HepG2 (cell line): ENCODE results near the gene CLDND2. TPM values are rescaled to one million over a fixed set of nuclear protein-coding genes. Genes with fewer than 3 reads are reported as not detected.

Source experiments
- ASH2L ChIP-seq: fragments of 300-600, 200-600 bp; sonication (generic); IDR thresholded peaks from 2 replicates; pipeline ENCODE4 v1.7.0; 2017; ENCODE audit warnings: low read depth, mild to moderate bottlenecking, moderate library complexity, mixed read lengths, low read length; ENCODE audit not compliant: insufficient read length
- HES4 ChIP-seq: sonication (generic); formaldehyde crosslinking; IDR thresholded peaks from 2 replicates; pipeline ENCODE4 v1.9.0; 2021; ENCODE audit warnings: mild to moderate bottlenecking, missing genetic modification reagents, borderline replicate concordance
- MTA3 ChIP-seq: sonication (generic); formaldehyde crosslinking; IDR thresholded peaks from 2 replicates; pipeline ENCODE4 v1.4.0; 2020; ENCODE audit warnings: missing genetic modification reagents
- NRL ChIP-seq: sonication (generic); formaldehyde crosslinking; IDR thresholded peaks from 2 replicates; pipeline ENCODE4 v1.5.0; 2020; ENCODE audit warnings: missing genetic modification reagents, mild to moderate bottlenecking, moderate library complexity, borderline replicate concordance
- PHB2 ChIP-seq: fragments of 450-650 bp; IDR thresholded peaks from 2 replicates; pipeline ENCODE4 v1.6.1; 2018; ENCODE audit not compliant: partially characterized antibody
- PHF8 ChIP-seq: sonication (generic); formaldehyde crosslinking; IDR thresholded peaks from 2 replicates; pipeline ENCODE4 v1.5.0; 2020; ENCODE audit warnings: missing genetic modification reagents
- SP5 ChIP-seq: IDR thresholded peaks from 2 replicates; pipeline ENCODE4 v1.6.1; 2016; ENCODE audit warnings: low read depth, borderline replicate concordance
- ZBTB7B ChIP-seq: sonication (generic); formaldehyde crosslinking; IDR thresholded peaks from 2 replicates; pipeline ENCODE4 v1.4.0; 2020; ENCODE audit warnings: missing genetic modification reagents
- ZFX ChIP-seq: sonication (generic); formaldehyde crosslinking; IDR thresholded peaks from 2 replicates; pipeline ENCODE4 v1.4.0; 2020; ENCODE audit warnings: mild to moderate bottlenecking, low read depth, missing genetic modification reagents, moderate library complexity
- ZNF205 ChIP-seq: IDR thresholded peaks from 2 replicates; pipeline ENCODE4 v1.6.1; 2018; ENCODE audit warnings: missing biosample characterization, missing genetic modification reagents
- ZNF788 ChIP-seq: sonication (generic); formaldehyde crosslinking; IDR thresholded peaks from 2 replicates; pipeline ENCODE4 v1.5.0; 2020; ENCODE audit warnings: mild to moderate bottlenecking, missing genetic modification reagents, borderline replicate concordance
- ZSCAN20 ChIP-seq: sonication (generic); formaldehyde crosslinking; IDR thresholded peaks from 2 replicates; pipeline ENCODE4 v1.4.0; 2020; ENCODE audit warnings: missing genetic modification reagents, mild to moderate bottlenecking, borderline replicate concordance
- polyA plus RNA-seq, 8 experiments: library from polyadenylated mRNA; depleted of rRNA in 3 of 8; stranded (reverse) in 7 of 8; unstranded in 1 of 8; fragments of >200 nt; fragmentation: Illumina TruSeq in 4 of 8; extraction: Trizol in 4 of 8; gene quantifications; 2 replicates each; pipeline versions ENCODE4 v1.2.1 to v1.2.3, GENCODE V29; 2011 to 2016; ENCODE audit warnings: low read depth in 4 of 8, missing spikeins in 1 of 8, mixed read lengths in 1 of 8; ENCODE audit not compliant: insufficient read depth in 1 of 8
- total RNA-seq, 5 experiments: library from RNA; depleted of rRNA; stranded (reverse); fragments of >200 nt; fragmentation: Illumina TruSeq; extraction: Trizol; gene quantifications; 2 replicates each; pipeline ENCODE4 v1.2.3, GENCODE V29; 2016; ENCODE audit warnings: low read depth in 1 of 5
- TF ChIP-seq, protein P1 (sequence below): sonication (generic); formaldehyde crosslinking; IDR thresholded peaks from 2 replicates; pipeline ENCODE4 v1.4.0; 2020; ENCODE audit warnings: mild to moderate bottlenecking, low read depth, missing genetic modification reagents
- TF ChIP-seq, protein P2 (sequence below): sonication (generic); formaldehyde crosslinking; IDR thresholded peaks from 2 replicates; pipeline ENCODE4 v1.5.0; 2020; ENCODE audit warnings: mild to moderate bottlenecking, missing genetic modification reagents, borderline replicate concordance
- TF ChIP-seq, protein P3 (sequence below): sonication (generic); formaldehyde crosslinking; IDR thresholded peaks from 2 replicates; pipeline ENCODE4 v1.5.0; 2020; ENCODE audit warnings: missing genetic modification reagents
- TF ChIP-seq, protein P4 (sequence below): IDR thresholded peaks from 2 replicates; pipeline ENCODE4 v1.6.1; 2016; ENCODE audit warnings: missing biosample characterization, missing genetic modification reagents, low read depth

CLDND2 gene
- total and polyA plus RNA-seq, 2 of the 13 experiments (the other 11 are each of a cell fraction or from before 2014, with no cell fraction given), result 0.84 to 1.8 TPM

- TF ChIP-seq, protein P1, sequence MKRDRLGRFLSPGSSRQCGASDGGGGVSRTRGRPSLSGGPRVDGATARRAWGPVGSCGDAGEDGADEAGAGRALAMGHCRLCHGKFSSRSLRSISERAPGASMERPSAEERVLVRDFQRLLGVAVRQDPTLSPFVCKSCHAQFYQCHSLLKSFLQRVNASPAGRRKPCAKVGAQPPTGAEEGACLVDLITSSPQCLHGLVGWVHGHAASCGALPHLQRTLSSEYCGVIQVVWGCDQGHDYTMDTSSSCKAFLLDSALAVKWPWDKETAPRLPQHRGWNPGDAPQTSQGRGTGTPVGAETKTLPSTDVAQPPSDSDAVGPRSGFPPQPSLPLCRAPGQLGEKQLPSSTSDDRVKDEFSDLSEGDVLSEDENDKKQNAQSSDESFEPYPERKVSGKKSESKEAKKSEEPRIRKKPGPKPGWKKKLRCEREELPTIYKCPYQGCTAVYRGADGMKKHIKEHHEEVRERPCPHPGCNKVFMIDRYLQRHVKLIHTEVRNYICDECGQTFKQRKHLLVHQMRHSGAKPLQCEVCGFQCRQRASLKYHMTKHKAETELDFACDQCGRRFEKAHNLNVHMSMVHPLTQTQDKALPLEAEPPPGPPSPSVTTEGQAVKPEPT (CRISPR knock-in tag), result 0 out of 2 replicates have a peak, but pooled peaks have one; percentile 18
- TF ChIP-seq PHB2, result no peak
- peak; percentile 89; the same call in 1 of the 2 replicates for TF ChIP-seq ZSCAN20 (CRISPR knock-in tag)
- no peak; the same call in none of the 2 replicates for TF ChIP-seq PHF8 (CRISPR knock-in tag)
- 0 out of 2 replicates have a peak, but pooled peaks have one; percentile 65 for TF ChIP-seq ZBTB7B (CRISPR knock-in tag)
- TF ChIP-seq ZNF788 (CRISPR knock-in tag), result 0 out of 2 replicates have a peak, but pooled peaks have one; percentile 26
- TF ChIP-seq ZFX (CRISPR knock-in tag), result peak; percentile 76
- TF ChIP-seq HES4 (CRISPR knock-in tag), result no peak
- TF ChIP-seq, protein P2, sequence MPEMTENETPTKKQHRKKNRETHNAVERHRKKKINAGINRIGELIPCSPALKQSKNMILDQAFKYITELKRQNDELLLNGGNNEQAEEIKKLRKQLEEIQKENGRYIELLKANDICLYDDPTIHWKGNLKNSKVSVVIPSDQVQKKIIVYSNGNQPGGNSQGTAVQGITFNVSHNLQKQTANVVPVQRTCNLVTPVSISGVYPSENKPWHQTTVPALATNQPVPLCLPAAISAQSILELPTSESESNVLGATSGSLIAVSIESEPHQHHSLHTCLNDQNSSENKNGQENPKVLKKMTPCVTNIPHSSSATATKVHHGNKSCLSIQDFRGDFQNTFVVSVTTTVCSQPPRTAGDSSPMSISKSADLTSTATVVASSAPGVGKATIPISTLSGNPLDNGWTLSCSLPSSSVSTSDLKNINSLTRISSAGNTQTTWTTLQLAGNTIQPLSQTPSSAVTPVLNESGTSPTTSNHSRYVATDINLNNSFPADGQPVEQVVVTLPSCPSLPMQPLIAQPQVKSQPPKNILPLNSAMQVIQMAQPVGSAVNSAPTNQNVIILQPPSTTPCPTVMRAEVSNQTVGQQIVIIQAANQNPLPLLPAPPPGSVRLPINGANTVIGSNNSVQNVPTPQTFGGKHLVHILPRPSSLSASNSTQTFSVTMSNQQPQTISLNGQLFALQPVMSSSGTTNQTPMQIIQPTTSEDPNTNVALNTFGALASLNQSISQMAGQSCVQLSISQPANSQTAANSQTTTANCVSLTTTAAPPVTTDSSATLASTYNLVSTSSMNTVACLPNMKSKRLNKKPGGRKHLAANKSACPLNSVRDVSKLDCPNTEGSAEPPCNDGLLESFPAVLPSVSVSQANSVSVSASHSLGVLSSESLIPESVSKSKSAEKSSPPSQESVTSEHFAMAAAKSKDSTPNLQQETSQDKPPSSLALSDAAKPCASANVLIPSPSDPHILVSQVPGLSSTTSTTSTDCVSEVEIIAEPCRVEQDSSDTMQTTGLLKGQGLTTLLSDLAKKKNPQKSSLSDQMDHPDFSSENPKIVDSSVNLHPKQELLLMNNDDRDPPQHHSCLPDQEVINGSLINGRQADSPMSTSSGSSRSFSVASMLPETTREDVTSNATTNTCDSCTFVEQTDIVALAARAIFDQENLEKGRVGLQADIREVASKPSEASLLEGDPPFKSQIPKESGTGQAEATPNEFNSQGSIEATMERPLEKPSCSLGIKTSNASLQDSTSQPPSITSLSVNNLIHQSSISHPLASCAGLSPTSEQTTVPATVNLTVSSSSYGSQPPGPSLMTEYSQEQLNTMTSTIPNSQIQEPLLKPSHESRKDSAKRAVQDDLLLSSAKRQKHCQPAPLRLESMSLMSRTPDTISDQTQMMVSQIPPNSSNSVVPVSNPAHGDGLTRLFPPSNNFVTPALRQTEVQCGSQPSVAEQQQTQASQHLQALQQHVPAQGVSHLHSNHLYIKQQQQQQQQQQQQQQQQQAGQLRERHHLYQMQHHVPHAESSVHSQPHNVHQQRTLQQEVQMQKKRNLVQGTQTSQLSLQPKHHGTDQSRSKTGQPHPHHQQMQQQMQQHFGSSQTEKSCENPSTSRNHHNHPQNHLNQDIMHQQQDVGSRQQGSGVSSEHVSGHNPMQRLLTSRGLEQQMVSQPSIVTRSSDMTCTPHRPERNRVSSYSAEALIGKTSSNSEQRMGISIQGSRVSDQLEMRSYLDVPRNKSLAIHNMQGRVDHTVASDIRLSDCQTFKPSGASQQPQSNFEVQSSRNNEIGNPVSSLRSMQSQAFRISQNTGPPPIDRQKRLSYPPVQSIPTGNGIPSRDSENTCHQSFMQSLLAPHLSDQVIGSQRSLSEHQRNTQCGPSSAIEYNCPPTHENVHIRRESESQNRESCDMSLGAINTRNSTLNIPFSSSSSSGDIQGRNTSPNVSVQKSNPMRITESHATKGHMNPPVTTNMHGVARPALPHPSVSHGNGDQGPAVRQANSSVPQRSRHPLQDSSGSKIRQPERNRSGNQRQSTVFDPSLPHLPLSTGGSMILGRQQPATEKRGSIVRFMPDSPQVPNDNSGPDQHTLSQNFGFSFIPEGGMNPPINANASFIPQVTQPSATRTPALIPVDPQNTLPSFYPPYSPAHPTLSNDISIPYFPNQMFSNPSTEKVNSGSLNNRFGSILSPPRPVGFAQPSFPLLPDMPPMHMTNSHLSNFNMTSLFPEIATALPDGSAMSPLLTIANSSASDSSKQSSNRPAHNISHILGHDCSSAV, result no peak
- TF ChIP-seq SP5 (CRISPR knock-in tag), result no peak
- peak; percentile 70 for TF ChIP-seq ZNF205 (CRISPR knock-in tag)
- peak; percentile 80 for TF ChIP-seq ASH2L
- TF ChIP-seq, protein P3, sequence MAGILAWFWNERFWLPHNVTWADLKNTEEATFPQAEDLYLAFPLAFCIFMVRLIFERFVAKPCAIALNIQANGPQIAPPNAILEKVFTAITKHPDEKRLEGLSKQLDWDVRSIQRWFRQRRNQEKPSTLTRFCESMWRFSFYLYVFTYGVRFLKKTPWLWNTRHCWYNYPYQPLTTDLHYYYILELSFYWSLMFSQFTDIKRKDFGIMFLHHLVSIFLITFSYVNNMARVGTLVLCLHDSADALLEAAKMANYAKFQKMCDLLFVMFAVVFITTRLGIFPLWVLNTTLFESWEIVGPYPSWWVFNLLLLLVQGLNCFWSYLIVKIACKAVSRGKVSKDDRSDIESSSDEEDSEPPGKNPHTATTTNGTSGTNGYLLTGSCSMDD (CRISPR knock-in tag), result no peak
- TF ChIP-seq MTA3 (CRISPR knock-in tag), result no peak
- no peak for TF ChIP-seq NRL
- TF ChIP-seq, protein P4, sequence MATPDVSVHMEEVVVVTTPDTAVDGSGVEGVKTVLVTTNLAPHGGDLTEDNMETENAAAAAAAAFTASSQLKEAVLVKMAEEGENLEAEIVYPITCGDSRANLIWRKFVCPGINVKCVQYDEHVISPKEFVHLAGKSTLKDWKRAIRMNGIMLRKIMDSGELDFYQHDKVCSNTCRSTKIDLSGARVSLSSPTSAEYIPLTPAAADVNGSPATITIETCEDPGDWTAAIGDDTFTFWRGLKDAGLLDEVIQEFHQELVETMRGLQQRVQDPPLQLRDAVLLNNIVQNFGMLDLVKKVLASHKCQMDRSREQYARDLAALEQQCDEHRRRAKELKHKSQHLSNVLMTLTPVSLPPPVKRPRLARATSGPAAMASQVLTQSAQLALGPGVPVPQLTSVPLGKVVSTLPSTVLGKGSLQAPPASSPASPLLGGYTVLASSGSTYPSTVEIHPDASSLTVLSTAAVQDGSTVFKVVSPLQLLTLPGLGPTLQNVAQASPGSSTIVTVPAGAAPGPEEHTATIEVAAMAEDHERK (CRISPR knock-in tag), result no peak
These were observed 3.4 kb downstream of the CLDND2 start (continued) for GRCh38 chr19:51365211-51365964.
